ENCODE data around the gene RHEB. TPM values are rescaled to one million over a fixed set of nuclear protein-coding genes. Genes with fewer than 3 reads are reported as not detected.

The RHEB gene
- total and polyA plus RNA-seq, 2 experiments from 2014 or later = 101 to 239 TPM

- TF ChIP-seq REST (IDR thresholded peaks at IDR 0.05; ENCODE audit: unreplicated experiment) (no peak), ZNF331 (CRISPR knock-in tag; IDR thresholded peaks at IDR 0.05; ENCODE audit: low read depth) (no peak), NANOG (IDR thresholded peaks at IDR 0.05; ENCODE audit: borderline replicate concordance) (no peak), EZH2 (IDR thresholded peaks at IDR 0.05; ENCODE audit: low read depth, unreplicated experiment) (no peak), EZH2phosphoT487 (IDR thresholded peaks at IDR 0.05; ENCODE audit: unreplicated experiment) (no peak), ETS1 (IDR thresholded peaks at IDR 0.05) (no peak)
These were observed 25.1 kb downstream of the RHEB start (continued) for GRCh38 chr7:151494298-151495284.

GRCh38 chr7:151493083-151493482, 26.6 kb downstream of the RHEB start:
- no peaks in the 10 kb centered on the region for H3K9me2 ChIP-seq (ENCODE audit: insufficient read depth)
- DNase-seq (ENCODE audit: low spot score) = no peak
- ATAC-seq = peak; percentile 18; the same call in 2 of the 3 replicates
- Mint-ChIP-seq H3K9me3 (no peaks in the 10 kb centered on the region), H3K27me3 (ENCODE audit: insufficient read depth, low read depth, poor library complexity) (peaks cover 1% of the 10 kb centered on the region), H3K4me1 (peaks cover 67% of the 10 kb centered on the region), H3K27ac (peak overlapping the region; percentile 72), H3K4me3 (peak overlapping the region; percentile 27; the same call in 1 of the 3 replicates), H3K36me3 (ENCODE audit: low read depth) (peaks cover 36% of the 10 kb centered on the region)
- peak overlapping the region; percentile 47 for H3K4me2 ChIP-seq
- no peaks in the 10 kb centered on the region for H3K27me3 ChIP-seq (ENCODE audit: insufficient read depth)
- no peaks in the 10 kb centered on the region; the same call in 1 of the 2 replicates for H3F3A ChIP-seq (replicated peaks; ENCODE audit: low read depth)
- no peak overlapping the region for H2AFZ ChIP-seq
- H3K27ac ChIP-seq (ENCODE audit: low read depth) = no peak overlapping the region
- no peaks in the 10 kb centered on the region for H3K36me3 ChIP-seq (ENCODE audit: insufficient read depth)
- H3K4me3 ChIP-seq = peak overlapping the region; percentile 5; the same call in 1 of the 2 replicates
- peaks cover 98% of the 10 kb centered on the region for H3K79me2 ChIP-seq (replicated peaks; ENCODE audit: insufficient read depth)
- peaks cover 53% of the 10 kb centered on the region for H4K20me1 ChIP-seq (replicated peaks; ENCODE audit: insufficient read depth)
- peaks cover 60% of the 10 kb centered on the region for H3K4me1 ChIP-seq (ENCODE audit: insufficient read depth)
- TF ChIP-seq NANOG (IDR thresholded peaks at IDR 0.05; ENCODE audit: borderline replicate concordance) (no peak), ZNF114 (CRISPR knock-in tag; IDR thresholded peaks at IDR 0.05) (no peak), STAT1 (IDR thresholded peaks at IDR 0.05; ENCODE audit: unreplicated experiment) (no peak), POLR2AphosphoS5 (IDR thresholded peaks at IDR 0.05; ENCODE audit: low read depth) (no peak), CTCF (conservative IDR thresholded peaks at IDR 0.05; ENCODE audit: low read depth in 2 of 2) (no peak), ZNF462 (CRISPR knock-in tag; IDR thresholded peaks at IDR 0.05) (no peak)

Measured in GM23338 (cell line).